GM10248 (cell line): Measurements from ENCODE around the gene ALG3.

Experiments
- CTCF ChIA-PET: fragments of 300-600 bp; sonication (Branson Sonifier 250); formaldehyde crosslinking; extraction: SDS; loops from one replicate; lab custom pipeline; 2021; ENCODE audit warnings: antibody characterized with exemption; lab: Yijun Ruan, JAX
- POLR2A ChIA-PET: fragments of 350-650 bp; sonication (Branson Sonifier 250); formaldehyde crosslinking; extraction: SDS; loops from one replicate; lab custom pipeline; 2020; ENCODE audit warnings: antibody characterized with exemption; lab: Yijun Ruan, JAX
- DNase-seq: peaks from one replicate; pipeline ENCODE4 v3.0.0; 2012; ENCODE audit errors: extremely low spot score
- CTCF ChIP-seq: IDR thresholded peaks from 2 replicates; pipeline ENCODE4 v1.5.1; 2012; ENCODE audit warnings: mild to moderate bottlenecking, low read depth; ENCODE audit errors: extremely low read depth, missing control alignments, control extremely low read depth

The ALG3 gene

GRCh38 chr3:184290331-184290730 lies 41.6 kb upstream of the ALG3 start:
- no peak for TF ChIP-seq CTCF
- POLR2A ChIA-PET: no interaction called here
- no peak for DNase-seq
- CTCF ChIA-PET: interaction anchor here (1.0 to 2.0 kb wide), 5 partner anchors 41 to 393 kb away, joined by 3 to 10 read pairs (median 4); no protein-coding TSS in a partner anchor

- ChIA-PET POLR2A (no interaction called here), CTCF (interaction anchor here (0.7 to 2.0 kb wide), 14 partner anchors 9 to 393 kb away, joined by 3 to 16 read pairs (median 4); no protein-coding TSS in a partner anchor)
- TF ChIP-seq CTCF: peak; percentile 27
- peak; percentile 75 for DNase-seq
Observed at GRCh38 chr3:184289426-184289938, 40.7 kb upstream of the ALG3 start.

GRCh38 chr3:184284696-184285095 lies 35.9 kb upstream of the ALG3 start:
- POLR2A ChIA-PET: no interaction called here
- TF ChIP-seq CTCF: peak; percentile 18
- peak; percentile 50 for DNase-seq
- CTCF ChIA-PET: interaction anchor here (3.4 kb wide), 1 partner anchor 58 kb away, joined by 20 read pairs; no protein-coding TSS in a partner anchor

- no peak for TF ChIP-seq CTCF
- peak; percentile 4 for DNase-seq
- POLR2A ChIA-PET: no interaction called here
- CTCF ChIA-PET: interaction anchor here (1.2 kb wide), 1 partner anchor 55 kb away, joined by 4 read pairs; no protein-coding TSS in a partner anchor
Observed at GRCh38 chr3:184283681-184284080, 34.9 kb upstream of the ALG3 start.

- ChIA-PET CTCF (interaction anchor here (1.2 kb wide), 1 partner anchor 55 kb away, joined by 4 read pairs; no protein-coding TSS in a partner anchor), POLR2A (no interaction called here)
- DNase-seq: no peak
- TF ChIP-seq CTCF: no peak
Observed at GRCh38 chr3:184282941-184283340, 34.2 kb upstream of the ALG3 start.

GRCh38 chr3:184277366-184277765 lies 28.6 kb upstream of the ALG3 start:
- TF ChIP-seq CTCF: no peak
- ChIA-PET CTCF (interaction anchor here (1.9 kb wide), 1 partner anchor 12 kb away, joined by 4 read pairs; no protein-coding TSS in a partner anchor), POLR2A (no interaction called here)
- DNase-seq: no peak
